GM12873 (cell line): ENCODE measurements around the gene ROBO4.

Source experiments
- CTCF ChIP-seq: IDR thresholded peaks from 2 replicates; pipeline ENCODE4 v1.5.1; 2012; ENCODE audit warnings: low read depth, mild to moderate bottlenecking, moderate library complexity, low read length, control low read depth; ENCODE audit not compliant: insufficient read depth; ENCODE audit errors: missing control alignments

Gene ROBO4

GRCh38 chr11:124874571-124875255 lies 23.0 kb downstream of the ROBO4 start:
- TF ChIP-seq CTCF: no peak

- no peak for TF ChIP-seq CTCF
Observed at GRCh38 chr11:124873951-124874350, 23.7 kb downstream of the ROBO4 start.

GRCh38 chr11:124872741-124873140 lies 24.9 kb downstream of the ROBO4 start:
- no peak for TF ChIP-seq CTCF

- TF ChIP-seq CTCF: no peak
Observed at GRCh38 chr11:124872280-124872679, 25.4 kb downstream of the ROBO4 start.

- no peak for TF ChIP-seq CTCF
Observed at GRCh38 chr11:124870430-124870829, 27.2 kb downstream of the ROBO4 start.

GRCh38 chr11:124869856-124870387 lies 27.7 kb downstream of the ROBO4 start:
- TF ChIP-seq CTCF: no peak

GRCh38 chr11:124869331-124869730 lies 28.3 kb downstream of the ROBO4 start:
- no peak for TF ChIP-seq CTCF
